GM19328 (cell line): Measurements from ENCODE around the gene ANGPTL8.

Experiments
- ATAC-seq: cut with Tn5 transposase; IDR thresholded peaks from one replicate; pipeline ENCODE4 v1.9.1; 2021; ENCODE audit warnings: mild to moderate bottlenecking, moderate library complexity; ENCODE audit not compliant: unreplicated experiment

Gene ANGPTL8

DNA sequence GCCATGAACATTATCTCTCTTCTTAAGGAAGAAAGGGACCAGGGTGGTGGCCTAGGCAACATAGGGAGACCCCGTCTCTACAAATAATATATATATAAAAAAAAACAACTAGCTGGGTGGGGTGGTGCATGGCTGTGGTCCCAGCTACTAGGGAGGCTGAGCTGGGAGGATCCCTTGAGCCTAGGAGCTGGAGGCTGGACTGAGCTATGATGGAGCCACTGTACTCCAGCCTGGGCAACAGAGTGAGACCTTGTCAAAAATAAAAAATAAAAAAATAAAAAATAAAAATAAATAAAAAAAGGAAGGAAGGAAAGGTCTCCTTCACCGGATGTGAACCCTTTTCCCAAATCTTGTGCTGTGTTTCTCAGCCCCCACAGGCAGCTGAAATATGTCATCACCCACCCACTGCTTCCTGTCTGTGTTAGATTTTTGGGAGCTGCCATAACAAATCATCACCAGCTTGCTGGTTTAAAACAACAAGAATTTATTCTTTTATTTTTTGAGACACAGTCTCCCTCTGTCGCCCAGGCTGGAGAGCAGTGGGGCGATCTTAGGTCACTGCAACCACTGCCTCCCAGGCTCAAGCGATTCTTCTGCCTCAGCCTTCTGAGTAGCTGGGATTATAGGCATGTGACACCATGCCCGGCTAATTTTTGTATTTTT is 47.0 kb downstream of the ANGPTL8 start:
- no peak for ATAC-seq

GRCh38 chr19:11288349-11288748 is 48.9 kb downstream of the ANGPTL8 start:
- no peak for ATAC-seq

DNA sequence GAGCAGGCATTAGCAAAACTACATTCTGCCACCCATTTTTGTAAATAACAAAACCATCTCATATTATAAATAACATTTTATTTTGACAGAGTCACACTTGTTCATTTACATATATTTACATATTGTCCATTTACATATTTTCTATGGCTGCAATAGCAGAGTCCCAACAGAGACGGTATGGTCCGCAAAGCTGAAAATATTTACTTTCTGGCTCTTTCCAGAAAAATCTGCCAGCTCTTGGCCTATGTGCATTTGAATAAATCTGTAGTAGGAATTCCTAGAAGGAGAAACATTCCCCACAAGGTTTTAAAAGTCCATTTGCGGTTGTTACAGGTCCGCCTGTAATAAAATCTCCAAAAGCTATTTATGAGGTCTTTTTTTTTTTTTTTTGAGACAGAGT is 50.8 kb downstream of the ANGPTL8 start:
- ATAC-seq, result no peak

DNA sequence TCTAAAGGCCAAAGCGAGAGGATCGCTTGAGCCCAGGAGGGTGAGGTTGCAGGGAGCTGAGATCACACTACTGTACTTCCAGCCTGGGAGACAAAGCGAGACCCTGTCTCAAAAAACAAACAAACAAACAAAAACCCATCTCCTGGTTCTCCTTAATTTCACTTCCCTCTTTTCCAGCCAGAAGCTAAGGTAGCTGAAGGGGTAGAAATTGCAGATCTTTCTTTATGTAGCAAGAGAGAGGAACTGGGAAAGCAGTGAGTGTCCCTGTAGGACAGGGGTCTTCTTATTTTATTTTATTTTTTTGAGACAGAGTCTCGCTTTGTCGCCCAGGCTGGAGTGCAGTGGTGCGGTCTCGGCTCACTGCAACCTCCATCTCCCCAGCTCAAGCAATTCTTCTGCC is 52.0 kb downstream of the ANGPTL8 start:
- no peak for ATAC-seq
